Muscle of leg (tissue), 11 donors: ENCODE measurements around the gene CTNND2. TPM values are rescaled to one million over a fixed set of nuclear protein-coding genes. Genes with fewer than 3 reads are reported as not detected.
A peak's percentile ranks its signal among the peaks of the same experiment; 100 is the strongest.

Experiments used
- DNase-seq: peaks from one replicate; pipeline ENCODE4 v3.0.0; 2013
- H3K27ac ChIP-seq: one replicate; pipeline ENCODE4 v1.5.1; 2013; ENCODE audit warnings: mild to moderate bottlenecking, low read length, control low read depth
- H3K27me3 ChIP-seq: one replicate; pipeline ENCODE4 v1.6.1; 2013; ENCODE audit warnings: low read length; ENCODE audit not compliant: control insufficient read depth, insufficient read depth
- H3K36me3 ChIP-seq: one replicate; pipeline ENCODE4 v1.6.1; 2013; ENCODE audit warnings: low read length; ENCODE audit not compliant: control insufficient read depth, insufficient read depth
- H3K4me1 ChIP-seq: one replicate; pipeline ENCODE4 v1.6.1; 2013; ENCODE audit warnings: low read length; ENCODE audit not compliant: control insufficient read depth, insufficient read depth
- H3K4me3 ChIP-seq: one replicate; pipeline ENCODE4 v1.5.1; 2013; ENCODE audit warnings: low read length, control low read depth
- H3K9me3 ChIP-seq: replicated peaks from 2 replicates; pipeline ENCODE4 v1.6.1; 2013; ENCODE audit warnings: low read depth, low read length; ENCODE audit not compliant: control insufficient read depth
- WGBS: methylation state at CpG from one replicate; pipeline ENCODE4 v1.1.5; 2013; ENCODE audit warnings: missing lambda C conversion rate; ENCODE audit not compliant: insufficient coverage; 5-methylcytosine and 5-hydroxymethylcytosine counted together
- polyA plus RNA-seq, 8 donors: library from polyadenylated mRNA; unstranded; fragments of 120-200 nt; gene quantifications; one replicate each; pipeline versions ENCODE4 v1.2.1 to v1.2.3, GENCODE V29; 2013; ENCODE audit warnings: inconsistent platforms in 1 of 8, low replicate concordance in 1 of 8; ENCODE audit not compliant: insufficient read length in 8 of 8, insufficient read depth in 1 of 8
- total RNA-seq: library from RNA; stranded (reverse); fragments of 120-200 nt; gene quantifications from one replicate; pipeline ENCODE4 v1.2.4, GENCODE V29; 2013

CTNND2 gene
- total and polyA plus RNA-seq, 9 donors: 0.48 to 1.0 (median 0.71) TPM

DNA sequence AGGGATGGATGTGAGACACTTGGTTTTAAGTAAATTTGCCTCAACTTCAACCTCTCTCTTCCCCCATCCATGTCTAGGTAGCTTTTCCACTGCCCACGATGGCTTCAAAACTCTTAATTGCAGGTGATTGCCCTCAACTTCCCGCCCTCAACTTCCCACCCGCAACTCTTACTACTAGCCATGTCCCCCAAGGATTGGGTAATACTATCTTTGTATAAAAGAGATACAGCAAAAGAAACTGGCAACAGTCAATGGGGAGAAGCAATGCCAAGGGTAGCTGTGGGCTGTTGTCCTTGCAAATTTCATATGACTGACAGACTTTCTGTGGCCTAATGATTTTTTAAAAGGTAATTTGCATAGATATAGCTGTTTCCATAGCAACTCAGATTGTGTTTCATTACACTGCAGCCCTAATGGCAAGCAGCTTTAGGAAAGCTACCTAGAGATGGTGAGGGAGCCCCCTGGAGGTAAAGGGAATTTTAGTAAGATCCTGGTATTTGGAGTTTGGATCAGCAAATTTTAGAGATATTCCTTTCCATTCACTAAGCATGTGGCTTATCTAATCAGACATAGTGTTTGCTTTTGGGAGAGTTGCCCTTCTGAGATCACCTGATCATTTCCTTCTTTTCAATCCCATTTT is 721.7 kb downstream of the CTNND2 start:
- H3K36me3 ChIP-seq: no peaks in the 10 kb centered on the region
- peak; percentile 53 for DNase-seq
- no peak overlapping the region for H3K4me3 ChIP-seq
- WGBS: no CpG with 5 or more reads among the region's 3 CpGs
- H3K9me3 ChIP-seq: no peaks in the 10 kb centered on the region
- H3K4me1 ChIP-seq: no peaks in the 10 kb centered on the region
- H3K27ac ChIP-seq: no peak overlapping the region
- peaks cover 3% of the 10 kb centered on the region for H3K27me3 ChIP-seq

DNA sequence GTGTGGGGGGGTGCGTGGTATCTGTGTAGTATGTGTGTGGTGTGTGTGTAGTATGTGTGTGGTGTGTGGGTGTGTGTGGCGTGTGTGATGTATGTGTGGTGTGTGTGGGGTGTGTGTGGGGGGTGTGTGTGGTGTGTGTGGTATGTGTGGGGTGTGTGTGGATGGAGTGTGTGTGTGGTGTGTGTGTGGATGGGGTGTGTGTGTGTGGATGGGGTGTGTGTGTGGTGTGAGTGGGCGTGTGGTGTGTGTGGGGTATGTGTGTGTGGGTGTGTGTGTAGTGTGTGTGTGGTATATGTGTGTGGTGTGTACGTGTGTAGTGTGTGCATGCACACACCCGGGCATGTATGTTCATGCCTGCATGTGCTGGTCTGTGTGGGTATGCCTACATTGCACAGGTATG is 722.3 kb downstream of the CTNND2 start:
- H3K36me3 ChIP-seq: no peaks in the 10 kb centered on the region
- H3K9me3 ChIP-seq: no peaks in the 10 kb centered on the region
- H3K27ac ChIP-seq: no peak overlapping the region
- peaks cover 3% of the 10 kb centered on the region for H3K27me3 ChIP-seq
- DNase-seq: no peak
- no peaks in the 10 kb centered on the region for H3K4me1 ChIP-seq
- no peak overlapping the region for H3K4me3 ChIP-seq
- WGBS: 89% methylated on average over 4 of the region's 5 CpGs

DNA sequence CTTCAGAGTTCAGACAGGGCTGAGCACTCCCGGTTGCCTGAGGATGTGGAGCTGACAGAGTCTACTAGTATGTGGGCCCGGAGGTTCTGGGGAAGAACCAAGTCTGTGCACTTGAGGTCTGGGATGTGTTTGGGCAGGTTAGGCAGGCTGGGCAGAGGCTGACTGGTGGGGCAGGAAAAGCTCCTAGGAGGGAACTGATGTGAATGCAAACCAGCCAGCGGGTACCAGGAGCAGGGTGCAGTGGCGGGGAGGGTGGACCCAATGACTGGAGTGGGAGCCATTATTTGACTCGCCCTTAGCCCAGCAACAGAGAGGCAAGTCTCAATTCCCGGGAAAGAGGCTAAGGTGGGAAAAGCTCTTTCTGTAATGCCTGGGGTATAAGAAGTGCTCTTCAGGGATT is 723.4 kb downstream of the CTNND2 start:
- no peak overlapping the region for H3K27ac ChIP-seq
- H3K9me3 ChIP-seq: no peaks in the 10 kb centered on the region
- H3K27me3 ChIP-seq: peaks cover 3% of the 10 kb centered on the region
- WGBS: 61% methylated on average over 4 of the region's 6 CpGs
- no peaks in the 10 kb centered on the region for H3K36me3 ChIP-seq
- no peak for DNase-seq
- no peaks in the 10 kb centered on the region for H3K4me1 ChIP-seq
- no peak overlapping the region for H3K4me3 ChIP-seq

DNA sequence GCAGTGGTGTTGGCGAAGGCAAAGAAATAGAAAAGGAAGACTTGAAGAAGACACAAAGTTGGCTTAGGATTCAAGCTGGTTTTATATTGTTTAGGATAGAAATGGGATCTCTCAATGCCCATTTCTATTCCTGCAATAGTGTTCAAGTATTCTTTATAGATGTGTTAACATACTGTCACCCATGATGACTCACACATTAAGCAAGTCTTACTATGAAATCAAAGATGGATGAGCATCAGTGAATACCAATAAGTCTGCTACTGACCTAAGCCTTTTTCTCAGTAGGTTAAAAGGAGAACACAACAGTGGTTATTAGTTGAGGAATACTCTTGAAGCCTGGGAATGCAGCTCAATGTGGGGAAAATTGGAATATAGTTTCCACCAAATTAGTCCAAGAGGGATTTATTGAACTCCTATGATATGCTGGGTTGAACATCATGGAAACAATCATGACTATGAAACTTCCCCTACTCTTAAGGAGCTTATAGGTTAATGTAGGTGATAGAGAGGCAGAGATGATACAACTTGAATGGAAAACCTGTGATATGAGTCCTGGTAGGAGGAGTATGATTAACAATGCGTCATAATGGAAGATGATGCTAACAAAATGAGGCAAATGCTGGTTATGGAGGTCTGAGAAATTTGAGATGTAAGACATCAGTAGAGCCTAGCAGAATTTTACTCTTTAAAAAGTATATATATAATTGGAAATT is 726.1 kb downstream of the CTNND2 start:
- Histone ChIP-seq H3K27ac (no peak overlapping the region), H3K9me3 (no peaks in the 10 kb centered on the region), H3K27me3 (peaks cover 6% of the 10 kb centered on the region), H3K4me3 (no peak overlapping the region), H3K36me3 (no peaks in the 10 kb centered on the region), H3K4me1 (no peaks in the 10 kb centered on the region)
- no CpG with 5 or more reads among the region's 2 CpGs for WGBS
- DNase-seq: no peak

- no peak overlapping the region for H3K4me3 ChIP-seq
- H3K27me3 ChIP-seq: peaks cover 3% of the 10 kb centered on the region
- 43% methylated on average over 7 of the region's 7 CpGs for WGBS
- DNase-seq: no peak
- H3K9me3 ChIP-seq: no peaks in the 10 kb centered on the region
- no peaks in the 10 kb centered on the region for H3K4me1 ChIP-seq
- no peak overlapping the region for H3K27ac ChIP-seq
- no peaks in the 10 kb centered on the region for H3K36me3 ChIP-seq
Measured at GRCh38 chr5:11174591-11174990, 729.7 kb downstream of the CTNND2 start.

DNA sequence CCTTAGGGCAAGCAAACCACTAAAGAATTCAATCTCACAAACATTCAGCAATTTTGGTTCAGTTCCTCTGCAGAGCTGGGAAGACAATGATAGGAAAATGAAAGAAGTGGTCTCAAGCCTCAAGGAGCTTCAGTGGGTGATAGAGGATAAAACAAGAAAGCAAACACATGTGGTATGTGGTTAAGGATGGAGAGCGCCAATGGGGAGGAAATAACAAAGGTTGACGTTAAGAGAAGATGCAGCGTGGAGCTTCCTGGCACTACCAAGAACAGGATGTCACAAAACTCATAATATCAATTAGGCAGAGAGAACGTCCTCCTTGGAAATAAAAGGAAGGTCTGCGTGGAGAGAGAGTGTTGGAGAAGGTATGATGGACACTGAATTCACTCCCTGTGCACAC is 731.8 kb downstream of the CTNND2 start:
- no peaks in the 10 kb centered on the region for H3K36me3 ChIP-seq
- no peak for DNase-seq
- no peaks in the 10 kb centered on the region for H3K9me3 ChIP-seq
- 70% methylated on average over 2 of the region's 5 CpGs for WGBS
- H3K27me3 ChIP-seq: peaks cover 3% of the 10 kb centered on the region
- H3K4me1 ChIP-seq: no peaks in the 10 kb centered on the region
- H3K4me3 ChIP-seq: no peak overlapping the region
- H3K27ac ChIP-seq: no peak overlapping the region

GRCh38 chr5:11171236-11171635 is 733.0 kb downstream of the CTNND2 start:
- no peak overlapping the region for H3K4me3 ChIP-seq
- no peak for DNase-seq

GRCh38 chr5:11166923-11167322 is 737.3 kb downstream of the CTNND2 start:
- Histone ChIP-seq H3K27me3 (no peaks in the 10 kb centered on the region), H3K4me1 (no peaks in the 10 kb centered on the region), H3K4me3 (no peak overlapping the region), H3K27ac (no peak overlapping the region), H3K36me3 (no peaks in the 10 kb centered on the region), H3K9me3 (no peaks in the 10 kb centered on the region)
- DNase-seq: no peak
- 40% methylated on average over 1 of the region's 7 CpGs for WGBS

More at GRCh38 chr5:11171236-11171635, 733.0 kb downstream of the CTNND2 start:
- Histone ChIP-seq H3K27ac (no peak overlapping the region), H3K9me3 (no peaks in the 10 kb centered on the region), H3K36me3 (no peaks in the 10 kb centered on the region), H3K4me1 (no peaks in the 10 kb centered on the region), H3K27me3 (peaks cover 3% of the 10 kb centered on the region)
- no CpG with 5 or more reads among the region's 1 CpG for WGBS

GRCh38 chr5:11164531-11165294 is 739.5 kb downstream of the CTNND2 start:
- DNase-seq: peak; percentile 6
- WGBS: 64% methylated on average over 2 of the region's 6 CpGs
- H3K4me1 ChIP-seq: no peaks in the 10 kb centered on the region
- no peaks in the 10 kb centered on the region for H3K27me3 ChIP-seq
- no peaks in the 10 kb centered on the region for H3K9me3 ChIP-seq
- no peak overlapping the region for H3K27ac ChIP-seq
- H3K36me3 ChIP-seq: no peaks in the 10 kb centered on the region
- no peak overlapping the region for H3K4me3 ChIP-seq

DNA sequence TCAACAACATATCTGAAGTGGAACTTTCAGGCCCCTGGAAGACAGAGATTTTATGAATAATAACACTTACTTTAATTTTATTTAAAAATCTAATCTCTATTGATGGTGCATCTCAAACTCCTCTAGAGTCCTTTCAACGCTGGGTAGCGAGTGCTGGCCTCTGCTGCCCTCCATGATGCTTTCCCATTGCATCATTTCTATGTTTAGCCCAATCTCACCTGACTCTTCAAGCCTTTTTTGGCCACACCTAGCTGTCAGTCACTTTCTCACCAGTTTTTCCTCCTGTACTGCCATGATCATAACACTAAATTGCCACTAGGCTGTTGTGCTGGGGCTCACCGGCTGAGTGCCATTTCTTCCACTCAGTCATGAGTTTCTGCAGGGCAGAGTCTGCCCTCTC is 747.1 kb downstream of the CTNND2 start:
- no peaks in the 10 kb centered on the region for H3K4me1 ChIP-seq
- no peak for DNase-seq
- WGBS: 84% methylated on average over 3 of the region's 3 CpGs
- H3K9me3 ChIP-seq: no peaks in the 10 kb centered on the region
- no peak overlapping the region for H3K27ac ChIP-seq
- H3K4me3 ChIP-seq: no peak overlapping the region
- no peaks in the 10 kb centered on the region for H3K27me3 ChIP-seq
- H3K36me3 ChIP-seq: no peaks in the 10 kb centered on the region
